GM06990 (cell line): ENCODE measurements around the gene TMEM185A.
"Not testable (repeated sequence)": the region's sequence is repeated elsewhere in the genome, so short reads cannot be mapped to it uniquely, and the experiment has no call there.

Source experiments
- DNase-seq: peaks from one replicate; pipeline ENCODE4 v3.0.0-alpha.2; 2011; ENCODE audit not compliant: insufficient read length; ENCODE audit errors: extremely low read depth
- H3K27me3 ChIP-seq: replicated peaks from 2 replicates; pipeline ENCODE4 v1.6.0; 2011; ENCODE audit warnings: low read length; ENCODE audit not compliant: control insufficient read depth, insufficient read depth
- H3K36me3 ChIP-seq: 2 replicates; pipeline ENCODE4 v1.5.1; 2011; ENCODE audit warnings: low read length; ENCODE audit not compliant: control insufficient read depth, insufficient read depth
- H3K4me3 ChIP-seq: replicated peaks from 2 replicates; pipeline ENCODE4 v1.5.1; 2011; ENCODE audit warnings: low read depth, mild to moderate bottlenecking, control low read depth, low read length
- TF ChIP-seq, protein P1 (sequence below): IDR thresholded peaks from 2 replicates; pipeline ENCODE4 v1.5.1; 2011; ENCODE audit warnings: low read length, control low read depth, mild to moderate bottlenecking, inconsistent platforms; ENCODE audit not compliant: insufficient read depth, poor library complexity, severe bottlenecking

TMEM185A gene

DNA sequence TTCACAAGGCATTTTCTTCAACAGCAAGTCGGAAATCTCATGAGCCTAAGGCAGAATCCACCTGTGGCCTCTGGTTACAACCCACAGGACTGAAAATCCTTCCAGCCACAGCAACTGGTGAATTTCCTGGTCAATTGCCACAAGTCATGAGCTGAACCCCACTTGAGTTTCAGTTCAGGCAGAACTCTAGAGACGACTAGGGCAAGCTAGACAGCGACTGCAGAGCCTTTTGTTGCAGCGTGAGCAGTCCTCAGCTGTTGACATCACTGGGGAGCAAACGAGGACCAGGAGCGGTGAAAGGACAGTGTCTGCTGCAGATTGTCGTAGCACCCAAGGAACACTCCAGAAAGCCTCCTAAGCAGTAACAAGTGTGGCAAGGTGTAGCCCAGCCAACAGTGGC is 35.6 kb downstream of the TMEM185A start:
- not testable (repeated sequence) for DNase-seq, H3K4me3 ChIP-seq, H3K27me3 ChIP-seq, H3K36me3 ChIP-seq

DNA sequence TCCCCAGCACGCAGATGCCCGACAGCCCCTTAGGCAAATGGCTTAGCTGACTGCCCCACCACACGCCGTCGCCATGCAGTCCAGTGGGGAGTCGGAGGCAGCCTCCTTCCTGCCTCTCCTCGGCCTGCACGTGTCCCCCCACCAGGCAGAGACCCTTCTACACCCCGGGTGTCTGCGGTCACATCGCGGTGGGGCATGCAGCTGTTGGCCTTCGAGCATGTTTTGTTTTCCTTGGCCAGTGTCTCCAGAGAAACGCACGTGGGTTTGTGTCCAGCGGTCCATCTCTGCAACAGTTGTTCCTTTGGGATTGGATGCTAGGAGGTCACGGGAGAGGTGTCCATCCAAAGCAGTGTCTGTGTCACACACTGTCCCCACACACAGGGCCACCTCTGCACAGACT is 36.4 kb downstream of the TMEM185A start, which contains the start of gene HSFX2:
Gene HSFX2, minus strand, starts transcription at position 101 of the 400 bp plus-strand sequence. CDS start 614 bp downstream, outside the sequence.
- not testable (repeated sequence) for H3K4me3 ChIP-seq, H3K27me3 ChIP-seq, H3K36me3 ChIP-seq, DNase-seq

DNA sequence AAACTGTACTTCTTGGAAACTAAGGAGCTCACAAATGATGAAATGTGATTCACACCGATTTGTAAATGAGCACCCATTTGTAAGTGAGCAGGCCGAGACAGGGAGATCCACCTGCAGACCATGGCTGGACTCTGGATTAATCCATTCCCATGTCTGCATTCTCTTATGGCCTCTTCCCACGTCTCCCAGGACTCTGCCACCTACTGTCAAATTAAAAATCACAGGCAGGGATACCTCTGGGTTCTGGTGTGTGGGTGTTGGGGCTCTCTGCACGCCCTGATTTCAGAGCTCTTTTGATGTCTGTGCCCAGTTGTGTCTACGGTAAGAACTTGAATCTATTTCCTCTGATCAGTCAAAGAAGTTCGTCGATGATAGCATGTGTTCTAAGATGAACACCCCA is 40.6 kb downstream of the TMEM185A start:
- H3K4me3 ChIP-seq, H3K36me3 ChIP-seq: not testable (repeated sequence)

DNA sequence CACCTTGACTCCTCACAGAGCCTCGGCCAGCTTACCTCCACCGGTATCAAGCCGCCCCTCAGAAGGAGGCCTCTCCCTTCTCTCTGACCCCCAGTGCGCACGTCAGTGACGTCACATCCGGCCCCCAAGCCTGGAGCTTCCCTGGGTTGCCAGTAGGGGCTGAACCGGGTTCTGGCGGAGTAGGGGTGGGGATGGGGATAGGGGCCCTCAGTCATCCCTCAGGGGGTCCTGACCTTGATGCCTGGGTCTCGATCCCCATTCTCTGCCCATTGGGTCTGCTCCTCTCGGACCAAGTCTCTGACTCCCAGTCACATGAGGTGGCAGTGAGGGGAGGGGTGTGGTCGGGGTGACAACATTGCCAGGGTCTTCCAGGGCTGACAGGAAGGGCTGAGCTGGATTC is 44.2 kb downstream of the TMEM185A start, which contains the start of gene MAGEA9B:
Gene MAGEA9B, minus strand, starts transcription at position 101 of the 400 bp plus-strand sequence. CDS start 4,280 bp downstream, outside the sequence.
- not testable (repeated sequence) for H3K4me3 ChIP-seq, H3K27me3 ChIP-seq, DNase-seq, H3K36me3 ChIP-seq

More for the DNA sequence above, 40.6 kb downstream of the TMEM185A start:
- H3K27me3 ChIP-seq, DNase-seq: not testable (repeated sequence)

DNA sequence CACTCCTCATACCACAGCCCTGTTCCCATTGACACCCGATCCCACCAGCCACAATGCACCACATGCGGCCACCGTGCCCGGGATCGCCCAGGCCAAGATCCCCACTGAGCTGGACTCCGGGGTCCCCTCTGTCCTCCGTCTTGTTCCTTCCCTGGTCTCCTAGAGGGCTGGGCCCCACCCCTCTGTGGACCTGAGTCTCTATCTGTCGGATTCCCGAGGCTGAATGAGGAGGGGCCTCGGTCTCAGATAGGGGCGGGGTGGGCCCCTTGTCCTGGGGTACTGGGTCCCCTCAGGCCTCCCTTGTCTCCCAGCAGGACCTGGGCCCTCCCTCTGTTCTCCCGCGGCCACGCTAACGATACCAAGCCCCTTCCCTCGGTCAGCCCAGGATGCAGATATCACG is 46.0 kb downstream of the TMEM185A start:
- not testable (repeated sequence) for H3K27me3 ChIP-seq, H3K36me3 ChIP-seq, H3K4me3 ChIP-seq, DNase-seq

DNA sequence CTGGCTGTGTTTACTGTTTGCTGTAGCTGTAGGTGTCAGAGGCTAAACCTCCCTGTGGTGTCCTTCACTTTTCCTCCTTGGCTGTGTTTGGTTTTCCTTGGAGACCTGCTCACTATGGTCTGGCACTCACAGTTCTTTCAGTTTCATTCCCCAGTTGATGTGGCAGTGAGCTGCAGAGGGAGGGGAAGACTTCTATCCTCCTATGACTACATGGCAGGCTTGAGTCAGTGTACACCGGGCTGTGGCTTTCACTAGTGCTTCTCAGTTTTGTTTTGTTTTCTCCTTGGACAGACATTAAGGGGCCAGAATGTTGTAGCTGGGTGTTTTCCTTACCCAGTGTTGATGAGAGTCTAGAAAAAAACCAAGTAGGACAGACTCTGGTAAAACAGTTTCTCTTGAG is 58.1 kb downstream of the TMEM185A start:
- H3K27me3 ChIP-seq = not testable (repeated sequence)

DNA sequence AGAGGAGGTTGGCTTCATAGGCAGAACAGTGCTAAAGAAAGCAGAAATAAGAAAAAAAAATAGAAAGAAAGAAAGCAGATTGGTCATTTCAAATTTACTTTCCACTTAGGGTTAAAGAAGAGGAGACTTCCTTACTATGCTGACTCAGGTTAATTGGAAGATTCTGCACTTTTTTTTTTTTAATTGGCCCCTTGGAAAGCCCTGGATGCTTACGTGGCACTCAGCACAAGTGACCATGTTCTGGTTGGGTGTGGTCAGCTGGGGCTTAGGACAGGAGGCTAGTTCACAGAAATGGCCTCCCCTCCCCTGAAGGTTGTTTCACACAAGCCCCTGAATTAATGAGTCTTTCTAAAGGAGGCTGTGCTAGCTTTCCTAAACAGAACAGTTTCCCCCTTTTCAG is 58.8 kb downstream of the TMEM185A start:
- Histone ChIP-seq H3K27me3 (no peaks in the 10 kb centered on the region), H3K4me3 (no peak overlapping the region), H3K36me3 (no peaks in the 10 kb centered on the region)
- TF ChIP-seq, protein P1, sequence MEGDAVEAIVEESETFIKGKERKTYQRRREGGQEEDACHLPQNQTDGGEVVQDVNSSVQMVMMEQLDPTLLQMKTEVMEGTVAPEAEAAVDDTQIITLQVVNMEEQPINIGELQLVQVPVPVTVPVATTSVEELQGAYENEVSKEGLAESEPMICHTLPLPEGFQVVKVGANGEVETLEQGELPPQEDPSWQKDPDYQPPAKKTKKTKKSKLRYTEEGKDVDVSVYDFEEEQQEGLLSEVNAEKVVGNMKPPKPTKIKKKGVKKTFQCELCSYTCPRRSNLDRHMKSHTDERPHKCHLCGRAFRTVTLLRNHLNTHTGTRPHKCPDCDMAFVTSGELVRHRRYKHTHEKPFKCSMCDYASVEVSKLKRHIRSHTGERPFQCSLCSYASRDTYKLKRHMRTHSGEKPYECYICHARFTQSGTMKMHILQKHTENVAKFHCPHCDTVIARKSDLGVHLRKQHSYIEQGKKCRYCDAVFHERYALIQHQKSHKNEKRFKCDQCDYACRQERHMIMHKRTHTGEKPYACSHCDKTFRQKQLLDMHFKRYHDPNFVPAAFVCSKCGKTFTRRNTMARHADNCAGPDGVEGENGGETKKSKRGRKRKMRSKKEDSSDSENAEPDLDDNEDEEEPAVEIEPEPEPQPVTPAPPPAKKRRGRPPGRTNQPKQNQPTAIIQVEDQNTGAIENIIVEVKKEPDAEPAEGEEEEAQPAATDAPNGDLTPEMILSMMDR = no peak
- no peak for DNase-seq

More for the DNA sequence above, 58.1 kb downstream of the TMEM185A start:
- DNase-seq, H3K36me3 ChIP-seq, H3K4me3 ChIP-seq: not testable (repeated sequence)

DNA sequence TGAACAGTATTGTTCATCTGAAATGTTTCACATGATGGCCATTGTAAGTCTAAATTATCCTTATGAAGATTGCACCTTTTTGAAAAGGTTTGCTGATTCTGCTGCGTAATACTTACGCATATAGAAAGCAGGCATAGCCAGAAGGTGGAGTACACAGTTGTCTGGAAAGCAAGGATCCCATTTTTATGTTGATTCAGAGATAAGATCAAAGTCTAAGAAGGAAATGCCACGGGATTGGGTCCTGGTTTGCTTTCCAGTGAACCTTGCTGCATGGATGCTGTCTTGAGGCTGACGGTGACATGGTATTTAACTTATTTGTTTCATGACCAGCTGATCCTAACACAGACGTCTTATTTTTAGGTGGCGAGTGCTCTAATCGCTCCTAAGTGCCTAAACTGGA is 59.8 kb downstream of the TMEM185A start:
- H3K4me3 ChIP-seq = no peak overlapping the region
- DNase-seq = no peak
- no peaks in the 10 kb centered on the region for H3K27me3 ChIP-seq
- TF ChIP-seq, protein P1 = no peak
- no peaks in the 10 kb centered on the region for H3K36me3 ChIP-seq

DNA sequence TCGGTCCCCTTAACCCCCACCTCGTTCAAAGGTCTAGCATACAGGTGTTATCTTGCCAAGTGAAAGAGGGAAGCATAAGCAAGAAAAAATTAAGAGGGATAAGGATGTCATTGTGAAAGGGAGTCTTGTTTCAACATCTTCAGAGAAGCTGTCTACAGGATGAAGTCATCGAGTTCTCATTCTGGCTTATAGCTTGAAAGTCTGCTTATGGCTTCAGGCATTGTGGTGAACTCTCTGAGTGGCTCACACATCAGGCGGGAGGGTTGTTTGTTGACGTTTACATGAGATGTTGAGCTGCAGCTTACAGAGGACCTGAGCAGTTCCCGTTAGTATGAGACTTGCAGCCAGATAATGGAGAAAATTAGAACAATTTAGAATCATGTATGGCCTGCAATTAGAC is 60.9 kb downstream of the TMEM185A start:
- Histone ChIP-seq H3K4me3 (no peak overlapping the region), H3K36me3 (no peaks in the 10 kb centered on the region), H3K27me3 (no peaks in the 10 kb centered on the region)
- TF ChIP-seq, protein P1 = no peak
- DNase-seq = no peak
